ENCODE results near the gene SLC22A23.

DNA sequence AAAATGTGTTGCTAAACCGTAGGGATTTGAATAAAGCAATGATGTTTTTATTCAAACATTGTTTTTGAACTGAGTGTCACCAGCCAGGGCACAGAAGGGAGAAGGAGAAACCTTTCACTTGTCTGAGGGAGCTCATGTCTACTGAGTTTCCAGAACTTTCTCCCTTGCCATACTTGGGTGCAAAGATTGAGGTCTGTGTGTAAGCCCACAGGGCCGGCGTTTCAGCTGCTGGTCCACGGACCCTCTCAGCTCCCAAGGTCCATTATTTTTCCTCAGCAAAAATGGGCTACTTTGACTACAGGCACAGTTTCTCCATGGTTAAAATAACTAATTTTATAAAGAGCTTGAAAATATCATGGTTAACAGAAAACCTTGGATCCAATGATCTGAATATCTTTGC is 165.5 kb downstream of the SLC22A23 start:
- TF ChIP-seq, protein P1, sequence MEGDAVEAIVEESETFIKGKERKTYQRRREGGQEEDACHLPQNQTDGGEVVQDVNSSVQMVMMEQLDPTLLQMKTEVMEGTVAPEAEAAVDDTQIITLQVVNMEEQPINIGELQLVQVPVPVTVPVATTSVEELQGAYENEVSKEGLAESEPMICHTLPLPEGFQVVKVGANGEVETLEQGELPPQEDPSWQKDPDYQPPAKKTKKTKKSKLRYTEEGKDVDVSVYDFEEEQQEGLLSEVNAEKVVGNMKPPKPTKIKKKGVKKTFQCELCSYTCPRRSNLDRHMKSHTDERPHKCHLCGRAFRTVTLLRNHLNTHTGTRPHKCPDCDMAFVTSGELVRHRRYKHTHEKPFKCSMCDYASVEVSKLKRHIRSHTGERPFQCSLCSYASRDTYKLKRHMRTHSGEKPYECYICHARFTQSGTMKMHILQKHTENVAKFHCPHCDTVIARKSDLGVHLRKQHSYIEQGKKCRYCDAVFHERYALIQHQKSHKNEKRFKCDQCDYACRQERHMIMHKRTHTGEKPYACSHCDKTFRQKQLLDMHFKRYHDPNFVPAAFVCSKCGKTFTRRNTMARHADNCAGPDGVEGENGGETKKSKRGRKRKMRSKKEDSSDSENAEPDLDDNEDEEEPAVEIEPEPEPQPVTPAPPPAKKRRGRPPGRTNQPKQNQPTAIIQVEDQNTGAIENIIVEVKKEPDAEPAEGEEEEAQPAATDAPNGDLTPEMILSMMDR (IDR thresholded peaks at IDR 0.05) = no peak
- no peak for TF ChIP-seq POLR2A (IDR thresholded peaks at IDR 0.05)
